Prostate gland (tissue), 2 donors: ENCODE results near the gene ST7. TPM values are rescaled to one million over a fixed set of nuclear protein-coding genes. Genes with fewer than 3 reads are reported as not detected.
"Not testable (repeated sequence)": the region's sequence is repeated elsewhere in the genome, so short reads cannot be mapped to it uniquely, and the experiment has no call there.

Experiments used
- DNase-seq: peaks from one replicate; pipeline ENCODE4 v3.0.0-alpha.2; 2019; ENCODE audit warnings: low spot score
- H3K27ac ChIP-seq, 2 donors: fragments of 200-600 bp; sonication (generic); 2 replicates each; pipeline ENCODE4 v1.5.1; 2017 to 2019
- H3K27me3 ChIP-seq: fragments of 200-600 bp; sonication (generic); replicated peaks from 2 replicates; pipeline ENCODE4 v1.5.1; 2019; ENCODE audit not compliant: insufficient read depth
- H3K36me3 ChIP-seq, 2 donors: fragments of 200-600 bp; sonication (generic); 1 replicate in 1 of 2; 2 replicates in 1 of 2; pipeline versions ENCODE4 v1.5.1 to v1.8.1; 2017 to 2019
- H3K4me1 ChIP-seq: fragments of 200-600 bp; sonication (generic); replicated peaks from 2 replicates; pipeline ENCODE4 v1.5.1; 2019
- H3K4me3 ChIP-seq, 2 donors: fragments of 200-600 bp; sonication (generic); 2 replicates each; pipeline ENCODE4 v1.5.1; 2017 to 2019
- H3K9me3 ChIP-seq: fragments of 200-600 bp; sonication (generic); 2 replicates; pipeline ENCODE4 v1.5.1; 2017
- CTCF ChIP-seq, 4 experiments: fragments of 200-600 bp in 2 of 4; fragments of 450-650 bp in 2 of 4; sonication (generic) in 2 of 4; IDR thresholded peaks; 1 replicate in 3 of 4; 2 replicates in 1 of 4; pipeline ENCODE4 v1.5.1; 2016 to 2019; ENCODE audit warnings: antibody characterized with exemption in 4 of 4, mild to moderate bottlenecking in 2 of 4, moderate library complexity in 2 of 4
- POLR2A ChIP-seq: fragments of 450-650 bp; IDR thresholded peaks from one replicate; pipeline ENCODE4 v1.6.1; 2016; ENCODE audit warnings: antibody characterized with exemption, mild to moderate bottlenecking
- POLR2AphosphoS5 ChIP-seq: sonication (generic); formaldehyde crosslinking; IDR thresholded peaks from one replicate; pipeline ENCODE4 v1.6.1; 2017; ENCODE audit warnings: antibody characterized with exemption
- WGBS: methylation state at CpG from one replicate; pipeline ENCODE4 v1.1.5; 2018; 5-methylcytosine and 5-hydroxymethylcytosine counted together
- intact Hi-C: fragments of 100-400 bp; cut with DNase I; formaldehyde crosslinking; loops from one replicate; pipeline ENCODE4 v1.14.2; 2022
- total RNA-seq, 2 donors: library from RNA; depleted of rRNA; stranded (reverse); fragments of >200 nt; gene quantifications; one replicate each; pipeline ENCODE4 v1.1.0, GENCODE V29; 2016

Gene ST7
- total RNA-seq, 2 donors from 2014 or later: 18.7 to 27.5 TPM

- Histone ChIP-seq H3K9me3 (no peaks in the 10 kb centered on the region), H3K27ac (no peak overlapping the region), H3K36me3 (no peaks in the 10 kb centered on the region), H3K4me3 (no peak overlapping the region), H3K4me1 (no peaks in the 10 kb centered on the region), H3K27me3 (no peaks in the 10 kb centered on the region)
- WGBS: 87% methylated on average over 3 of the region's 3 CpGs
- intact Hi-C loops: no loop called here
- no peak for DNase-seq
- TF ChIP-seq POLR2AphosphoS5 (no peak), CTCF (IDR thresholded peaks at IDR 0.05) (no peak), POLR2A (no peak)
Measured at GRCh38 chr7:116969371-116969902, 16.1 kb downstream of the ST7 start.

GRCh38 chr7:116970238-116970910 lies 17.1 kb downstream of the ST7 start:
- intact Hi-C loops: no loop called here
- no peaks in the 10 kb centered on the region for H3K36me3 ChIP-seq
- 87% methylated on average over 3 of the region's 3 CpGs for WGBS
- no peaks in the 10 kb centered on the region for H3K27me3 ChIP-seq
- no peak for DNase-seq
- H3K27ac ChIP-seq: no peak overlapping the region
- H3K4me3 ChIP-seq: no peak overlapping the region
- no peaks in the 10 kb centered on the region for H3K4me1 ChIP-seq
- H3K9me3 ChIP-seq: no peaks in the 10 kb centered on the region
- no peak for TF ChIP-seq POLR2AphosphoS5
- TF ChIP-seq CTCF (IDR thresholded peaks at IDR 0.05): no peak
- TF ChIP-seq POLR2A: no peak

- intact Hi-C loops, H3K36me3 ChIP-seq, H3K27me3 ChIP-seq, DNase-seq, H3K4me1 ChIP-seq, H3K4me3 ChIP-seq, H3K9me3 ChIP-seq, H3K27ac ChIP-seq: not testable (repeated sequence)
Measured at GRCh38 chr7:116971153-116971552, 17.9 kb downstream of the ST7 start.

- Histone ChIP-seq H3K36me3 (no peaks in the 10 kb centered on the region), H3K9me3 (no peaks in the 10 kb centered on the region), H3K4me3 (no peak overlapping the region), H3K27me3 (no peaks in the 10 kb centered on the region), H3K27ac (no peak overlapping the region), H3K4me1 (no peaks in the 10 kb centered on the region)
- WGBS: 88% methylated on average over 4 of the region's 4 CpGs
- TF ChIP-seq CTCF (IDR thresholded peaks at IDR 0.05): no peak
- no peak for TF ChIP-seq POLR2A
- TF ChIP-seq POLR2AphosphoS5: no peak
- DNase-seq: no peak
- intact Hi-C loops: no loop called here
Measured at GRCh38 chr7:116971869-116972268, 18.6 kb downstream of the ST7 start.

- H3K4me1 ChIP-seq, H3K4me3 ChIP-seq, H3K9me3 ChIP-seq, DNase-seq, H3K27me3 ChIP-seq, H3K27ac ChIP-seq, intact Hi-C loops, H3K36me3 ChIP-seq: not testable (repeated sequence)
- 97% methylated on average over 3 of the region's 3 CpGs for WGBS
Measured at GRCh38 chr7:116975024-116975423, 21.7 kb downstream of the ST7 start.

GRCh38 chr7:116977172-116977571 lies 23.9 kb downstream of the ST7 start:
- H3K4me3 ChIP-seq: no peak overlapping the region
- no peak for TF ChIP-seq CTCF (IDR thresholded peaks at IDR 0.05)
- TF ChIP-seq POLR2A: no peak
- no peak for TF ChIP-seq POLR2AphosphoS5
- H3K4me1 ChIP-seq: no peaks in the 10 kb centered on the region
- no peaks in the 10 kb centered on the region for H3K36me3 ChIP-seq
- no peaks in the 10 kb centered on the region for H3K9me3 ChIP-seq
- DNase-seq: no peak
- H3K27me3 ChIP-seq: no peaks in the 10 kb centered on the region
- no peak overlapping the region for H3K27ac ChIP-seq
- 95% methylated on average over 1 of the region's 1 CpG for WGBS
- intact Hi-C loops: no loop called here
